Endothelial cell of umbilical vein (primary cell): ENCODE measurements around the gene MAPK4.

Experiments
- CTCF ChIP-seq, 2 donors: IDR thresholded peaks; 1 replicate in 1 of 2; 2 replicates in 1 of 2; pipeline ENCODE4 v1.5.1; 2011; ENCODE audit warnings: low read length in 2 of 2, mild to moderate bottlenecking in 2 of 2, moderate library complexity in 2 of 2, control low read depth in 1 of 2, inconsistent platforms in 1 of 2, low read depth in 1 of 2; ENCODE audit not compliant: insufficient read depth in 1 of 2; ENCODE audit errors: extremely low read depth in 1 of 2
- EZH2 ChIP-seq: IDR thresholded peaks from 2 replicates; pipeline ENCODE4 v1.6.1; 2012; ENCODE audit warnings: borderline replicate concordance, low read depth, mild to moderate bottlenecking, moderate library complexity, low read length, inconsistent platforms; ENCODE audit not compliant: severe bottlenecking
- FOS ChIP-seq: IDR thresholded peaks from 2 replicates; pipeline ENCODE4 v1.6.1; 2011; ENCODE audit warnings: mild to moderate bottlenecking, low read length, moderate library complexity, borderline replicate concordance; ENCODE audit not compliant: insufficient read depth
- GATA2 ChIP-seq: IDR thresholded peaks from 2 replicates; pipeline ENCODE4 v1.7.0; 2011; ENCODE audit warnings: low read depth, mild to moderate bottlenecking, moderate library complexity, mixed read lengths, low read length; ENCODE audit not compliant: insufficient read length, insufficient read depth
- JUN ChIP-seq: IDR thresholded peaks from 2 replicates; pipeline ENCODE4 v1.6.1; 2011; ENCODE audit warnings: borderline replicate concordance, low read depth; ENCODE audit not compliant: insufficient read length, insufficient read depth
- MAX ChIP-seq: IDR thresholded peaks from 2 replicates; pipeline ENCODE4 v1.6.1; 2011; ENCODE audit not compliant: insufficient read depth, insufficient read length
- MYC ChIP-seq: IDR thresholded peaks from one replicate; pipeline ENCODE4 v1.6.1; 2011; ENCODE audit warnings: mild to moderate bottlenecking, low read depth, low read length
- POLR2A ChIP-seq: IDR thresholded peaks from 2 replicates; pipeline ENCODE4 v1.6.1; 2012; ENCODE audit warnings: low read depth, mild to moderate bottlenecking, control low read depth, low read length
- POLR2AphosphoS5 ChIP-seq: IDR thresholded peaks from 2 replicates; pipeline ENCODE4 v1.6.1; 2012; ENCODE audit warnings: low read depth, mild to moderate bottlenecking, control low read depth, low read length, moderate library complexity; ENCODE audit not compliant: insufficient read depth

GRCh38 chr18:50582500-50582899 lies 22.6 kb downstream of the MAPK4 start:
- TF ChIP-seq CTCF (IDR thresholded peaks at IDR 0.05; ENCODE audit: extremely low read depth in 1 of 2, insufficient read depth in 1 of 2, low read depth in 1 of 2, low read length in 2 of 2) (no peak), POLR2A (no peak), MAX (no peak), EZH2 (no peak), POLR2AphosphoS5 (no peak), JUN (no peak), MYC (no peak), GATA2 (no peak), FOS (no peak)
